ENCODE measurements around the gene PSENEN.
A peak's percentile ranks its signal among the peaks of the same experiment; 100 is the strongest.

The PSENEN gene

DNA sequence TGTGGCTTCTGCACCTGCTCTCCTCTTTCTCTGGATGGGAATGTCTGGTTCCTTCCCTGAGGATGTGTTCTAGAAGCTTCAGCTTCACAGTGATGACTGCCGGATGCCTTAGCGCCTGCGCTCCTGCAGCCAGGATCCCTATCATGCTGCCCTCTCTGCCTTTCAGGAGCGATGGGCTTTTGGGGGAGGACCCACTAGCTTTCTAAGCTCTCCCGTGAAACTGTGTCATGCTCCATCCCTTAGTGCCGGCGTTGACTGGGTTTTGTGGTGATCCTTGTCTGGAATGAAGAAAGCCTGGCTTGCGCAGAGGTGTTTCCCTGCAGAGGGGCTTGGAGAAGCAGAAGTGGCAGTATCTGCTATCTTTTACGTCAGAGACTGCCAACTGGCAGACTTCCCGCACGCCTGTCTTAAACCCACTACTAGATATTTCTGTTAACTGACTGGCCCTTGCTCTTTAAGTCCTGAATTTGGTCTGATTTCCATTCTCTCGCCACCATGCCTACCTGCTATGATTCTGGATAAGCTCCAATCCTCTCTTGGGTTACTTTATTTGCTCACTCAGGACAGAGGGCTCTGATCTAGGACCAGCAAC is 31.5 kb upstream of the PSENEN start:
- Histone ChIP-seq H3K36me3 (ENCODE audit: insufficient read depth, low read length) (no peaks in the 10 kb centered on the region), H3K4me3 (ENCODE audit: low read depth in 1 of 2, low read length in 2 of 2) (no peak overlapping the region), H3K27ac (ENCODE audit: low read depth, low read length) (no peak overlapping the region), H3K4me1 (ENCODE audit: insufficient read depth, low read length) (peaks cover 14% of the 10 kb centered on the region), H3K9ac (ENCODE audit: low read length) (no peak overlapping the region), H3K9me3 (ENCODE audit: low read length) (no peaks in the 10 kb centered on the region), H3K27me3 (ENCODE audit: control insufficient read depth in 1 of 2, insufficient read depth in 2 of 2, low read length in 2 of 2) (no peaks in the 10 kb centered on the region)

GRCh38 chr19:35714601-35715354 is 30.7 kb upstream of the PSENEN start:
- Histone ChIP-seq H3K9me3 (ENCODE audit: low read length) (no peaks in the 10 kb centered on the region), H3K36me3 (ENCODE audit: insufficient read depth, low read length) (peaks cover 2% of the 10 kb centered on the region), H3K9ac (ENCODE audit: low read length) (no peak overlapping the region), H3K4me1 (ENCODE audit: insufficient read depth, low read length) (peaks cover 21% of the 10 kb centered on the region), H3K27me3 (ENCODE audit: control insufficient read depth in 1 of 2, insufficient read depth in 2 of 2, low read length in 2 of 2) (no peaks in the 10 kb centered on the region), H3K4me3 (ENCODE audit: low read depth in 1 of 2, low read length in 2 of 2) (no peak overlapping the region), H3K27ac (ENCODE audit: low read depth, low read length) (no peak overlapping the region)

DNA sequence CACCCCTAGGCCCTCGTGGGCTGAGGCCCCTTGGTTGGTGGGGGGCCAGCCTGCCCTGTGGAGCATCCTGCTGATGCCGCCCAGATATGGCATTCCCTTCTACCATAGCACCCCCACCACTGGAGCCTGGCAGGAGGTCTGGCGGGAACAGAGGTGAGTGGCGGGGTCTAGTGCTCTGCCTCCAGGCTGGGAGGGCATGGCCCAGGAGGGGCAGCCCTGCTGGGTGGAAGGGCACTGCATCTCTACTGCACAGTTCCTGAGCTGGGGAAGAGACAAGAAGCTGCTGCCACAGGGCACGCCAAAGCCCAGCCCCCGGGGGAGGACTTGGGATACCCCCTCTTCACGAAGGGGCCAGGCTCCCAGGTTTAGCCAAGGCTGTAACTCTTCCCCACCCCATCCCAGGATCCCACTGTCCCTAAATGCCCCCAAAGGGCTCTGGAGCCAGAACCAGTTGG is 30.1 kb upstream of the PSENEN start:
- H3K27ac ChIP-seq (ENCODE audit: low read depth, low read length), result peak overlapping the region; percentile 90
- no peaks in the 10 kb centered on the region for H3K27me3 ChIP-seq (ENCODE audit: control insufficient read depth in 1 of 2, insufficient read depth in 2 of 2, low read length in 2 of 2)
- peak overlapping the region; percentile 61 for H3K9ac ChIP-seq (ENCODE audit: low read length)

GRCh38 chr19:35715981-35716800 is 29.3 kb upstream of the PSENEN start:
- peak overlapping the region; percentile 61 for H3K9ac ChIP-seq (ENCODE audit: low read length)
- H3K27me3 ChIP-seq (ENCODE audit: control insufficient read depth in 1 of 2, insufficient read depth in 2 of 2, low read length in 2 of 2), result no peaks in the 10 kb centered on the region
- peaks cover 21% of the 10 kb centered on the region for H3K4me1 ChIP-seq (ENCODE audit: insufficient read depth, low read length)
- H3K9me3 ChIP-seq (ENCODE audit: low read length), result no peaks in the 10 kb centered on the region
- H3K27ac ChIP-seq (ENCODE audit: low read depth, low read length), result peak overlapping the region; percentile 90
- H3K4me3 ChIP-seq (ENCODE audit: low read depth in 1 of 2, low read length in 2 of 2), result peak overlapping the region; percentile 77 to 92
- H3K36me3 ChIP-seq (ENCODE audit: insufficient read depth, low read length), result peaks cover 8% of the 10 kb centered on the region

More for the DNA sequence above, 30.1 kb upstream of the PSENEN start:
- H3K36me3 ChIP-seq (ENCODE audit: insufficient read depth, low read length), result peaks cover 8% of the 10 kb centered on the region
- H3K4me3 ChIP-seq (ENCODE audit: low read depth in 1 of 2, low read length in 2 of 2), result peak overlapping the region in 1 of 2 donors; percentile 77
- peaks cover 21% of the 10 kb centered on the region for H3K4me1 ChIP-seq (ENCODE audit: insufficient read depth, low read length)
- no peaks in the 10 kb centered on the region for H3K9me3 ChIP-seq (ENCODE audit: low read length)

GRCh38 chr19:35716801-35717664 is 28.4 kb upstream of the PSENEN start:
- Histone ChIP-seq H3K27me3 (ENCODE audit: control insufficient read depth in 1 of 2, insufficient read depth in 2 of 2, low read length in 2 of 2) (no peaks in the 10 kb centered on the region), H3K9ac (ENCODE audit: low read length) (peak overlapping the region; percentile 61), H3K36me3 (ENCODE audit: insufficient read depth, low read length) (peaks cover 15% of the 10 kb centered on the region), H3K4me3 (ENCODE audit: low read depth in 1 of 2, low read length in 2 of 2) (peak overlapping the region; percentile 77 to 92), H3K27ac (ENCODE audit: low read depth, low read length) (peak overlapping the region; percentile 90), H3K9me3 (ENCODE audit: low read length) (no peaks in the 10 kb centered on the region), H3K4me1 (ENCODE audit: insufficient read depth, low read length) (peaks cover 21% of the 10 kb centered on the region)

- peaks cover 21% of the 10 kb centered on the region for H3K4me1 ChIP-seq (ENCODE audit: insufficient read depth, low read length)
- peak within 1 kb of the TSS; percentile 81 to 92 for H3K4me3 ChIP-seq (ENCODE audit: low read depth in 1 of 2, low read length in 2 of 2)
- H3K36me3 ChIP-seq (ENCODE audit: insufficient read depth, low read length), result peaks cover 23% of the 10 kb centered on the region
- H3K27ac ChIP-seq (ENCODE audit: low read depth, low read length), result peak within 1 kb of the TSS; percentile 90
- H3K9me3 ChIP-seq (ENCODE audit: low read length), result no peaks in the 10 kb centered on the region
- no peaks in the 10 kb centered on the region for H3K27me3 ChIP-seq (ENCODE audit: control insufficient read depth in 1 of 2, insufficient read depth in 2 of 2, low read length in 2 of 2)
- peak within 1 kb of the TSS; percentile 68 for H3K9ac ChIP-seq (ENCODE audit: low read length)
Observed at GRCh38 chr19:35717665-35718344, 27.6 kb upstream of the PSENEN start, which contains the start of gene KMT2B. TSS of gene KMT2B (plus strand) at chr19:35718003. CDS start at chr19:35718019, 16 bp downstream.

DNA sequence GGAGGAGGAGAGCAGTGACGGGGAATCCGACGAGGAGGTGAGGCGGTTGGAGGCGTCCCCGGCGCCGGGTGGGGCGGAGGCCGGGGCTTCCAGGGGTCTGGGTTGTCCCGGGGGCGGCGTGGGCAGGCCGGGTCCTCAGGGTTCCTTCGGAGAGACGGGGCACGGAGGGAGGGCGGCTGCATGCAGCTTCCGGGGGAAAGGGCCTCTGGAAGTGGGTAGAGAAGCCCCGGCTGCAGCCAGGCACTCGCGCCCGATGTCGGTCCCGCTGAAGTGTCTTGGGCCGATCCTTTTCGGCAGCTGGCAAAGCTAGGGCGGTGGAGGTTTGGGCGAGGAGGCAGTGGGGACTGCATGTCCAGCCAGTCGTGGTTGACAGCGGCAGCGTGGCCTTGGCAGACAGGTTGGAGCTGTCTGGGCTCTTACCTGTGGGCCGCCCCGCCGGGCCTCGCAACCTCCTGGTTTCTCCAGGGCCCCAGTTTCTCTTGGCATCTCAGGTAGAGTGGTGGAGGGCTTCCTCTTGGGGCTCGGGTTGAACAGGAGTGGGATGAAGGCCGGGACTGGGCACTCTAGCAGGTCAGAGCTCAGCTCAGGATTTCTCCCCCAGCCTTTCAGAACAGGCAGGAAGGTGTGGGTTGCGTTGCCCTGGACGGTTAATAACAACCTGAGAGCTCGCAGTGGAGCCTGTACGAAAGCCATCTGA is 27.0 kb upstream of the PSENEN start:
- Histone ChIP-seq H3K27ac (ENCODE audit: low read depth, low read length) (peak overlapping the region; percentile 84), H3K27me3 (ENCODE audit: control insufficient read depth in 1 of 2, insufficient read depth in 2 of 2, low read length in 2 of 2) (no peaks in the 10 kb centered on the region), H3K9me3 (ENCODE audit: low read length) (no peaks in the 10 kb centered on the region), H3K4me1 (ENCODE audit: insufficient read depth, low read length) (peaks cover 21% of the 10 kb centered on the region), H3K9ac (ENCODE audit: low read length) (peak overlapping the region; percentile 68), H3K4me3 (ENCODE audit: low read depth in 1 of 2, low read length in 2 of 2) (peak overlapping the region; percentile 81 to 89), H3K36me3 (ENCODE audit: insufficient read depth, low read length) (peaks cover 30% of the 10 kb centered on the region)

- no peaks in the 10 kb centered on the region for H3K27me3 ChIP-seq (ENCODE audit: control insufficient read depth in 1 of 2, insufficient read depth in 2 of 2, low read length in 2 of 2)
- H3K27ac ChIP-seq (ENCODE audit: low read depth, low read length), result peak overlapping the region; percentile 20
- peaks cover 40% of the 10 kb centered on the region for H3K36me3 ChIP-seq (ENCODE audit: insufficient read depth, low read length)
- H3K4me1 ChIP-seq (ENCODE audit: insufficient read depth, low read length), result peaks cover 21% of the 10 kb centered on the region
- H3K4me3 ChIP-seq (ENCODE audit: low read depth in 1 of 2, low read length in 2 of 2), result peak overlapping the region in 1 of 2 donors; percentile 81
- no peaks in the 10 kb centered on the region for H3K9me3 ChIP-seq (ENCODE audit: low read length)
- H3K9ac ChIP-seq (ENCODE audit: low read length), result no peak overlapping the region
Observed at GRCh38 chr19:35719402-35720162, 25.9 kb upstream of the PSENEN start.

DNA sequence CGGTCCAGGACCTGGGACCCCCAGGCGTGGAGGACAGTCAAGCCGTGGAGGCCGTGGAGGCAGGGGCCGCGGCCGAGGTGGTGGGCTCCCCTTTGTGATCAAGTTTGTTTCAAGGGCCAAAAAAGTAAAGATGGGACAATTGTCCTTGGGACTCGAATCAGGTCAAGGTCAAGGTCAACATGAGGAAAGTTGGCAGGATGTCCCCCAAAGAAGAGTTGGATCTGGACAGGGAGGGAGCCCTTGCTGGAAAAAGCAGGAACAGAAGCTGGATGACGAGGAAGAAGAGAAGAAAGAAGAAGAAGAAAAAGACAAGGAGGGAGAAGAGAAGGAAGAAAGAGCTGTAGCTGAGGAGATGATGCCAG is 25.3 kb upstream of the PSENEN start:
- peaks cover 21% of the 10 kb centered on the region for H3K4me1 ChIP-seq (ENCODE audit: insufficient read depth, low read length)
- no peak overlapping the region for H3K27ac ChIP-seq (ENCODE audit: low read depth, low read length)
- no peaks in the 10 kb centered on the region for H3K27me3 ChIP-seq (ENCODE audit: control insufficient read depth in 1 of 2, insufficient read depth in 2 of 2, low read length in 2 of 2)
- H3K4me3 ChIP-seq (ENCODE audit: low read depth in 1 of 2, low read length in 2 of 2), result no peak overlapping the region
- H3K9me3 ChIP-seq (ENCODE audit: low read length), result no peaks in the 10 kb centered on the region
- peaks cover 46% of the 10 kb centered on the region for H3K36me3 ChIP-seq (ENCODE audit: insufficient read depth, low read length)
- no peak overlapping the region for H3K9ac ChIP-seq (ENCODE audit: low read length)

Data from muscle layer of colon (tissue), 2 donors.